ENCODE data around the gene RAP1GAP2. TPM values are rescaled to one million over a fixed set of nuclear protein-coding genes. Genes with fewer than 3 reads are reported as not detected.

RAP1GAP2 gene
- total RNA-seq, 4 donors from 2014 or later: 0.85 to 2.4 (median 1.5) TPM

GRCh38 chr17:2844416-2844815 is 48.2 kb downstream of the RAP1GAP2 start:
- no peak overlapping the region for H3K4me3 ChIP-seq
- in situ Hi-C loops (cut with MboI; ENCODE audit: low sequenced_read_pairs in 4 of 4): no loop called here
- no peak for TF ChIP-seq POLR2A (IDR thresholded peaks at IDR 0.05)
- H3K4me1 ChIP-seq: peaks cover 0 to 3% of the 10 kb centered on the region in 2 donors
- H3K27ac ChIP-seq: no peak overlapping the region
- ATAC-seq (no peak), DNase-seq (no peak)
- peaks cover 0 to 5% (median 3%) of the 10 kb centered on the region in 3 donors for H3K27me3 ChIP-seq
- intact Hi-C loops (cut with DNase I; ENCODE audit: low total_unique reads): no loop called here
- H3K9me3 ChIP-seq: no peaks in the 10 kb centered on the region
- no peaks in the 10 kb centered on the region for H3K36me3 ChIP-seq

DNA sequence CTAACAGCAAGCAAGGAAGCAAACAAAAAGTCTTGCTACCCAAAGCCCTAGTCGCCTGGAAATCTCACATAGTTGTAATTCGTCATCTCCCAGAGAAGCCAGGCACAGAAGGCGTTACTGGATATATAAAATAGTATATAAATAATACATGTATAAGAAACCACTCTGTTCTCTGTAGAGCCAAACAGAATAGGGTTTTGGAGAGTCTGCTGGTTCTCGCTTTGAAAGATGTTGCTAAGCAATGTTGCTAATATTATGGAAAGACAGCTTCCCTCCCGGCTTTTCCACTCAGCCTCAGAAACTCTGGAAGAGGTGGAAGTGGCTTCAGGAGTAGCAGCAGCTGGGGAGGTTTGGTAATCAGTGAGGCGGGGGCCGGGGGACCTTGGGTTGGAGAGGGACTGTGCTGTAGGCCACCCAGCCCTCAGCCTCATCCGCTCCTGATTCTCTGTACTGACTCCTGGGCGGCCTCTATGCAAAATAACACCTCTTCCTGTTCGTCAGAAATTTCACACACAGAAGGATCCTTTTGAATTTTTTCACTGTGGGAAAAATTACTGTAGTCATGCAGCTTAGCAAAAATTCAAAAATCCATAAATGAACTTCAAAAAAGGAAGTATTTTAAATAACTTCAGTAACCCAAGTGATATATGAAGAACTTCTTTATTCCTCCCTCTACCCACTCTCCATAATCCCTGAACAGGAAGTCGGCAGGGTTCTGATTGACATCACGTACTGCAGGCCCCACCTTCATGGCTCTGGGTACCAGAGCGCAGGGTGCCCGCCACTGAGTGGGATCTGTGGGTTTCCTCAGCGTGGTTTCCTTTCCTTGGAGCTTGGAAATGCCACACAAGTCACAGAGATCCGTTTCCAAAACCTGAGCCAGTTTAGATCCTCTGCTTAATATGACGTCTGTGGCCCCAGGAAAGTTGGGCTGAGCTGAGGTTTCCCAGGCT is 51.4 kb downstream of the RAP1GAP2 start:
- H3K4me3 ChIP-seq: no peak overlapping the region
- in situ Hi-C loops (cut with MboI; ENCODE audit: low sequenced_read_pairs in 4 of 4) (loop anchor here in 2 of 4 donors (5.0 kb wide), 2 partner anchors 165 to 170 kb away; no protein-coding TSS in a partner anchor), intact Hi-C loops (cut with DNase I; ENCODE audit: low total_unique reads) (loop anchor here (1.0 kb wide), 1 partner anchor 166 kb away; no protein-coding TSS in a partner anchor)
- H3K36me3 ChIP-seq: no peaks in the 10 kb centered on the region
- DNase-seq (no peak), ATAC-seq (no peak)
- H3K4me1 ChIP-seq: peaks cover 0 to 7% of the 10 kb centered on the region in 2 donors
- H3K27ac ChIP-seq: no peak overlapping the region
- no peaks in the 10 kb centered on the region for H3K9me3 ChIP-seq
- TF ChIP-seq CTCF (IDR thresholded peaks at IDR 0.05 in 4 of 5, conservative IDR thresholded peaks at IDR 0.05 in 1 of 5) (no peak), POLR2A (IDR thresholded peaks at IDR 0.05) (no peak)
- H3K27me3 ChIP-seq: peaks cover 0 to 5% (median 5%) of the 10 kb centered on the region in 3 donors

DNA sequence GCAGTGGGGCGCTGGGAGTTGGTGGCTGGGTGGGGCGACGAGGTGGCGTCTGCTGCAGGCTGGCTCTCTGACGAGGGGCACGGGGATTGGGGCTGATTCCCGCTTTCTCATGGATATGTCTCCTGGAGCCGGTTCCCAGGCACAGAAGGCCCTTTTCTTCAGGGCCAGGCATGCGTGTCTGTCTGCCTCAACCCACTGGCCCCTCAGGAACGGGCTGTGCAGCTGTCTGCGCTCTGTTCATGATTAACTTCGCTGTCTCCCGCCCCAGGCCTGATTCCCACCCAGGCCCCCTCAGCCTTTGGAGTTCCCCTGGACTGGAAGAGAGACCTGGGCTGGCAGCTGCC is 53.1 kb downstream of the RAP1GAP2 start:
- intact Hi-C loops (cut with DNase I; ENCODE audit: low total_unique reads): no loop called here

DNA sequence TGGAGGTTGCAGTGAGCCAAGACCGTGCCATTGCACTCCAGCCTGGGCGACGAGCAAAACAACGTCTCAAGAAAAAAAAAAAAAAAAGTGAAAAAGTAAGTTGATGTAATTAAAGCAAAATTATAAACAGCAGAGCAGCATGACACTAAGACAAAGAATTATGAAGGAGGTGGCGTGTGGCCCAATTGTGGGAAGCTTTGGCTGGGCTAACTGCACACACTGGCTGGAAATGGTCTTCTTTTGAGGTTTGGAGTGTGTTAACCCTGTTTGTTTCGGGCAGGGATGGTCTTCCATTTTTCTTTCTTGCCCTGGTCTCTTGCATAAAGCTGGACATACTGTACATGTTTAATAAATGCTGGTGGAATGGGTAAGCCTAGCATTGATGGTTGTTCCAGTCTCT is 54.8 kb downstream of the RAP1GAP2 start:
- intact Hi-C loops (cut with DNase I; ENCODE audit: low total_unique reads) (loop anchor here (10.0 kb wide), 1 partner anchor 84 kb away; no protein-coding TSS in a partner anchor), in situ Hi-C loops (cut with MboI; ENCODE audit: low sequenced_read_pairs in 4 of 4) (loop anchor here in 1 of 4 donors (10.0 kb wide), 1 partner anchor 164 kb away; no protein-coding TSS in a partner anchor)
- no peak overlapping the region for H3K27ac ChIP-seq
- peaks cover 8 to 13% of the 10 kb centered on the region in 2 donors for H3K4me1 ChIP-seq
- H3K9me3 ChIP-seq: no peaks in the 10 kb centered on the region
- H3K4me3 ChIP-seq: no peak overlapping the region
- TF ChIP-seq POLR2A (IDR thresholded peaks at IDR 0.05) (no peak), CTCF (IDR thresholded peaks at IDR 0.05 in 4 of 5, conservative IDR thresholded peaks at IDR 0.05 in 1 of 5) (no peak)
- no peaks in the 10 kb centered on the region for H3K36me3 ChIP-seq
- H3K27me3 ChIP-seq: peaks cover 5 to 27% (median 24%) of the 10 kb centered on the region in 3 donors
- ATAC-seq: no peak
- DNase-seq: no peak

More for the DNA sequence above, 53.1 kb downstream of the RAP1GAP2 start:
- ATAC-seq: no peak
- no peak for DNase-seq
- H3K4me1 ChIP-seq: peaks cover 3 to 9% of the 10 kb centered on the region in 2 donors
- no peaks in the 10 kb centered on the region for H3K9me3 ChIP-seq
- in situ Hi-C loops (cut with MboI; ENCODE audit: low sequenced_read_pairs in 4 of 4): loop anchor here in 2 of 4 donors (5.0 kb wide), 2 partner anchors 163 to 168 kb away; no protein-coding TSS in a partner anchor
- peaks cover 0 to 14% (median 9%) of the 10 kb centered on the region in 3 donors for H3K27me3 ChIP-seq
- no peak for TF ChIP-seq CTCF (IDR thresholded peaks at IDR 0.05 in 4 of 5, conservative IDR thresholded peaks at IDR 0.05 in 1 of 5)
- TF ChIP-seq POLR2A (IDR thresholded peaks at IDR 0.05): no peak
- H3K27ac ChIP-seq: no peak overlapping the region
- H3K4me3 ChIP-seq: no peak overlapping the region
- no peaks in the 10 kb centered on the region for H3K36me3 ChIP-seq

GRCh38 chr17:2851615-2852014 is 55.4 kb downstream of the RAP1GAP2 start:
- ATAC-seq (no peak), DNase-seq (no peak)
- Histone ChIP-seq H3K27ac (no peak overlapping the region), H3K4me1 (peaks cover 8 to 13% of the 10 kb centered on the region in 2 donors), H3K36me3 (no peaks in the 10 kb centered on the region), H3K9me3 (no peaks in the 10 kb centered on the region), H3K27me3 (peaks cover 11 to 30% (median 27%) of the 10 kb centered on the region in 3 donors), H3K4me3 (no peak overlapping the region)
- intact Hi-C loops (cut with DNase I; ENCODE audit: low total_unique reads) (loop anchor here (10.0 kb wide), 1 partner anchor 83 kb away; no protein-coding TSS in a partner anchor), in situ Hi-C loops (cut with MboI; ENCODE audit: low sequenced_read_pairs in 4 of 4) (loop anchor here in 1 of 4 donors (10.0 kb wide), 1 partner anchor 163 kb away; no protein-coding TSS in a partner anchor)
- TF ChIP-seq POLR2A (IDR thresholded peaks at IDR 0.05) (no peak), CTCF (IDR thresholded peaks at IDR 0.05 in 4 of 5, conservative IDR thresholded peaks at IDR 0.05 in 1 of 5) (no peak)

All from gastrocnemius medialis (tissue), 4 donors.